HL-60 (cell line): ENCODE results near the gene VMAC.

ENCODE experiments used
- DNase-seq, 2 experiments: peaks; one replicate each; pipeline ENCODE4 v3.0.0-alpha.2; 2010 to 2020; ENCODE audit warnings: low read depth in 1 of 2, low spot score in 1 of 2
- H3K27ac ChIP-seq: fragments of 250-450 bp; sonication (Bioruptor Pico); replicated peaks from 2 replicates; pipeline ENCODE4 v1.5.1; 2020; ENCODE audit warnings: mild to moderate bottlenecking, moderate library complexity
- H3K27me3 ChIP-seq: fragments of 250-450 bp; sonication (Bioruptor Pico); 2 replicates; pipeline ENCODE4 v1.5.1; 2021; ENCODE audit warnings: mild to moderate bottlenecking, moderate library complexity; ENCODE audit not compliant: insufficient read depth, poor library complexity, severe bottlenecking
- H3K4me3 ChIP-seq: replicated peaks from 2 replicates; pipeline ENCODE4 v1.5.1; 2011; ENCODE audit warnings: mild to moderate bottlenecking, control low read depth, low read length; ENCODE audit not compliant: insufficient read depth
- CTCF ChIP-seq: IDR thresholded peaks from one replicate; pipeline ENCODE4 v1.5.1; 2011; ENCODE audit warnings: low read length, control low read depth, inconsistent platforms; ENCODE audit not compliant: insufficient read depth
- GABPA ChIP-seq: IDR thresholded peaks from 2 replicates; pipeline ENCODE4 v1.6.1; 2012; ENCODE audit warnings: low read depth
- POLR2AphosphoS5 ChIP-seq: IDR thresholded peaks from 2 replicates; pipeline ENCODE4 v1.6.1; 2012; ENCODE audit warnings: low read depth
- REST ChIP-seq: IDR thresholded peaks from 2 replicates; pipeline ENCODE4 v1.6.1; 2012; ENCODE audit warnings: low read depth; ENCODE audit not compliant: insufficient replicate concordance
- SPI1 ChIP-seq: IDR thresholded peaks from 2 replicates; pipeline ENCODE4 v1.6.1; 2012; ENCODE audit warnings: low read depth, mild to moderate bottlenecking, borderline replicate concordance

Gene VMAC

GRCh38 chr19:5956323-5956722 is 51.7 kb downstream of the VMAC start:
- H3K27me3 ChIP-seq = no peaks in the 10 kb centered on the region
- H3K4me3 ChIP-seq = no peak overlapping the region
- no peak overlapping the region for H3K27ac ChIP-seq
- DNase-seq = no peak
- TF ChIP-seq CTCF (no peak), GABPA (no peak), SPI1 (no peak), REST (no peak), POLR2AphosphoS5 (no peak)

- Histone ChIP-seq H3K27ac (no peak overlapping the region), H3K27me3 (no peaks in the 10 kb centered on the region), H3K4me3 (no peak overlapping the region)
- TF ChIP-seq POLR2AphosphoS5 = no peak
- TF ChIP-seq REST = no peak
- TF ChIP-seq CTCF = no peak
- DNase-seq = no peak
These were observed 52.1 kb downstream of the VMAC start for GRCh38 chr19:5956728-5957127.

GRCh38 chr19:5957170-5957569 is 52.5 kb downstream of the VMAC start:
- Histone ChIP-seq H3K27ac (no peak overlapping the region), H3K4me3 (no peak overlapping the region), H3K27me3 (no peaks in the 10 kb centered on the region)
- no peak for DNase-seq
- TF ChIP-seq SPI1 (no peak), GABPA (no peak), CTCF (no peak), POLR2AphosphoS5 (no peak), REST (no peak)
